DMS53 treated with DMSO at 0.1 percent for 48 hours (cell line): ENCODE data around the gene ACVR2B.

Experiments
- DNase-seq: peaks from one replicate; lab custom pipeline; 2025; ENCODE audit not compliant: unreplicated experiment; lab: John Stamatoyannopoulos, UW

Gene ACVR2B

GRCh38 chr3:38457111-38458003 lies 3.7 kb downstream of the ACVR2B start:
- DNase-seq = no peak

- DNase-seq = no peak
Measured at GRCh38 chr3:38458796-38459498, 5.3 kb downstream of the ACVR2B start.

- no peak for DNase-seq
Measured at GRCh38 chr3:38459499-38460048, 5.9 kb downstream of the ACVR2B start.

GRCh38 chr3:38460377-38461270 lies 6.9 kb downstream of the ACVR2B start:
- no peak for DNase-seq

- DNase-seq = no peak
Measured at GRCh38 chr3:38465588-38466154, 12.0 kb downstream of the ACVR2B start.

- DNase-seq = no peak
Measured at GRCh38 chr3:38468765-38469164, 15.1 kb downstream of the ACVR2B start.

- DNase-seq = no peak
Measured at GRCh38 chr3:38469852-38470251, 16.2 kb downstream of the ACVR2B start.

- no peak for DNase-seq
Measured at GRCh38 chr3:38471260-38471857, 17.7 kb downstream of the ACVR2B start.

GRCh38 chr3:38472342-38472741 lies 18.7 kb downstream of the ACVR2B start:
- no peak for DNase-seq

GRCh38 chr3:38473229-38473628 lies 19.5 kb downstream of the ACVR2B start:
- DNase-seq = no peak

GRCh38 chr3:38474928-38475605 lies 21.4 kb downstream of the ACVR2B start:
- DNase-seq = no peak

- DNase-seq = no peak
Measured at GRCh38 chr3:38475716-38476115, 22.0 kb downstream of the ACVR2B start.

GRCh38 chr3:38476157-38476756 lies 22.6 kb downstream of the ACVR2B start:
- no peak for DNase-seq

GRCh38 chr3:38477057-38477820 lies 23.5 kb downstream of the ACVR2B start:
- no peak for DNase-seq

- DNase-seq = no peak
Measured at GRCh38 chr3:38477839-38478450, 24.3 kb downstream of the ACVR2B start.

GRCh38 chr3:38478901-38479300 lies 25.2 kb downstream of the ACVR2B start:
- DNase-seq = no peak

- DNase-seq = no peak
Measured at GRCh38 chr3:38479431-38480092, 25.9 kb downstream of the ACVR2B start.

GRCh38 chr3:38480093-38480445 lies 26.4 kb downstream of the ACVR2B start:
- no peak for DNase-seq
